Measurements from ENCODE around the gene NAT8.
"Not testable (repeated sequence)": the region's sequence is repeated elsewhere in the genome, so short reads cannot be mapped to it uniquely, and the experiment has no call there.

The NAT8 gene

DNA sequence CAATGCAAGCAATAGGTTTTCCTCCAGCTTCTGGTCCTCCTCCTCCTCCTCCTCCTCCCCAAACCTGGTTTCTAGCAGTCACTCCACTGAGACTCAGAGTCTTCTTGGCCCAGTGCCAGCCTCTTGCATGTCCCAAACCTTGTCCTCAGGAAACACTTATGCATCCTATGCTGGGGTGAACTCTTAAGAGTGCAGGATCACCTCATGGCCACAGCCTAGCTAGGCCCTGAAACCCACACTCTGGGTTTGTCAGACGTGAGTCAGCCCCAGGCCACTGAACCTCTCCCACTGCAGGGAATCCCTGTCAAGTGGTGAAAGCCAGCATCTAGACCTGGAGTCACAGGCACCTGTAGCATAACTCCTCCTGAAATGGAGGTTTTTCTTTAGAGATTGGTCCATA lies 42.1 kb upstream of the NAT8 start:
- H4K5ac ChIP-seq (ENCODE audit: low read length); H3K18ac ChIP-seq (ENCODE audit: low read length); H3K4me2 ChIP-seq (ENCODE audit: low read length); H4K8ac ChIP-seq (ENCODE audit: low read depth, low read length); H2AK5ac ChIP-seq (ENCODE audit: low read length); H3K4me3 ChIP-seq (ENCODE audit: low read length); H3K27me3 ChIP-seq (ENCODE audit: insufficient read depth, low read length, poor library complexity); H3K27ac ChIP-seq (ENCODE audit: low read depth, low read length); H3K79me1 ChIP-seq (ENCODE audit: low read length); H3K23ac ChIP-seq (ENCODE audit: low read length); DNase-seq; H2BK120ac ChIP-seq (ENCODE audit: low read depth, low read length); H2BK15ac ChIP-seq (replicated peaks; ENCODE audit: low read depth); H3K79me2 ChIP-seq (ENCODE audit: control insufficient read depth, insufficient read depth, low read length); H3K9ac ChIP-seq (ENCODE audit: low read length); H3K4ac ChIP-seq (ENCODE audit: low read depth, low read length); H3K56ac ChIP-seq (ENCODE audit: low read length); H3K4me1 ChIP-seq (ENCODE audit: control insufficient read depth, low read depth, low read length); H2BK5ac ChIP-seq (ENCODE audit: low read length); H3K36me3 ChIP-seq (ENCODE audit: control insufficient read depth, insufficient read depth, low read length): not testable (repeated sequence)
- no CpG with 5 or more reads among the region's 1 CpG for WGBS (ENCODE audit: extremely low coverage, insufficient coverage, low lambda C conversion rate)

DNA sequence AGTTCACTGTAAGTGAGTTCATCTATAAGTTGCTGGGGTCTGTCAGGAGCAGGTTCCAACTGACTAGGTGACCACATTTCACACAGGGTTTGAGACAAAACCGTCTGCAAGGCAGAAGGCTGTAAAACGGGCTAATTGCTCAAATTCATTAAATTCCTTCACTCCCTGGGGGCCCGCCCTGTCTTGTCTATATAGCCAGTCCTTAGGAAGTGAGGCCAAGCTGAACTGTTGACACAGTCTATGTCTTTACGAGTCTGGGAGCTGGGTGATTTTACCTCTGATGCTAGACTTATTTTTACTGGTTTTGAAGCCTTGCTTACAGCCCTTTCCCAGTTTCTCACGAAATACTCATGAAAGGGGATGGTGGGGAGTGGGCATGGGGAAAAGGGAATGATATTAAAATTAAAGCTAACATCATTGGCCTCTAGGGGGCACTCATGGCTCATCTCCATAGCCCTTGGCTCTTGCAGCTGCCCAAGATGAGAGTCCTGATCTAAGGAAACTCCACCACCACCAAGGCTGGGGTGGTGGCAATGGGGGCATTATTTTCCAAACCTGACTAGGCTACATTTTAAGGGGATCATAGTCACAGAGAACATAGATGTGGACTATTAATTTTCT lies 37.8 kb upstream of the NAT8 start:
- not testable (repeated sequence) for H4K5ac ChIP-seq (ENCODE audit: low read length); H3K27me3 ChIP-seq (ENCODE audit: insufficient read depth, low read length, poor library complexity); H3K9ac ChIP-seq (ENCODE audit: low read length); H3K27ac ChIP-seq (ENCODE audit: low read depth, low read length); H3K18ac ChIP-seq (ENCODE audit: low read length); H3K79me2 ChIP-seq (ENCODE audit: control insufficient read depth, insufficient read depth, low read length); H3K4ac ChIP-seq (ENCODE audit: low read depth, low read length); H2BK15ac ChIP-seq (replicated peaks; ENCODE audit: low read depth); H3K4me1 ChIP-seq (ENCODE audit: control insufficient read depth, low read depth, low read length); H3K56ac ChIP-seq (ENCODE audit: low read length); H2BK5ac ChIP-seq (ENCODE audit: low read length); H4K8ac ChIP-seq (ENCODE audit: low read depth, low read length); H3K79me1 ChIP-seq (ENCODE audit: low read length); H3K36me3 ChIP-seq (ENCODE audit: control insufficient read depth, insufficient read depth, low read length); H3K4me2 ChIP-seq (ENCODE audit: low read length); H3K4me3 ChIP-seq (ENCODE audit: low read length); H2AK5ac ChIP-seq (ENCODE audit: low read length); H3K23ac ChIP-seq (ENCODE audit: low read length); H2BK120ac ChIP-seq (ENCODE audit: low read depth, low read length)
- peak; percentile 61 for DNase-seq
- WGBS (ENCODE audit: extremely low coverage, insufficient coverage, low lambda C conversion rate): no CpG with 5 or more reads among the region's 5 CpGs

GRCh38 chr2:73679237-73679636 lies 37.0 kb upstream of the NAT8 start:
- H2BK5ac ChIP-seq (ENCODE audit: low read length); H4K5ac ChIP-seq (ENCODE audit: low read length); H3K56ac ChIP-seq (ENCODE audit: low read length); H3K9ac ChIP-seq (ENCODE audit: low read length); H3K4me2 ChIP-seq (ENCODE audit: low read length); H3K27ac ChIP-seq (ENCODE audit: low read depth, low read length); H3K79me2 ChIP-seq (ENCODE audit: control insufficient read depth, insufficient read depth, low read length); H4K8ac ChIP-seq (ENCODE audit: low read depth, low read length); H2AK5ac ChIP-seq (ENCODE audit: low read length); H3K4me3 ChIP-seq (ENCODE audit: low read length); H3K27me3 ChIP-seq (ENCODE audit: insufficient read depth, low read length, poor library complexity); H3K4ac ChIP-seq (ENCODE audit: low read depth, low read length); H2BK120ac ChIP-seq (ENCODE audit: low read depth, low read length); H3K36me3 ChIP-seq (ENCODE audit: control insufficient read depth, insufficient read depth, low read length); DNase-seq; H3K79me1 ChIP-seq (ENCODE audit: low read length); H3K4me1 ChIP-seq (ENCODE audit: control insufficient read depth, low read depth, low read length); H3K18ac ChIP-seq (ENCODE audit: low read length); H2BK15ac ChIP-seq (replicated peaks; ENCODE audit: low read depth); H3K23ac ChIP-seq (ENCODE audit: low read length): not testable (repeated sequence)
- WGBS (ENCODE audit: extremely low coverage, insufficient coverage, low lambda C conversion rate): no CpG with 5 or more reads among the region's 2 CpGs

DNA sequence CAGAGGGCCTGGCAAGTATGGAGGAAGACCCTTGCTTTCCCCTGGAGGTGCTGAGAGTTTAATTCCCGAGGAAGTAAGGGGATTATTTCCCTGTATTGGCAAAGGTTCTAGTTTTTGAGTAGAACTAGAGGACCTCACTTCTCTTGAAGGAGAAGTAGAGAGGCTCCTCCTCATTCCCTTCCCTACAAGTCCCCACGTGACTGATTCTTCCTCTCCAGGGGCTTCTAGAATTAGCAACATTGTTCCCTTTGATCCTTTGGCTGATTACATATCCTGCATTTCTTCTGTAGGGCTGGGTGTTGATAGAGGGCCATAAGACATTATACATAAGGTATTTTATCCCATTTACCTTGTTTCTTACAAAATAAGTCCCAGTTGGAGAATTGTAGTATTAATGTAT lies 35.8 kb upstream of the NAT8 start:
- H3K4me1 ChIP-seq (ENCODE audit: control insufficient read depth, low read depth, low read length); H2BK15ac ChIP-seq (replicated peaks; ENCODE audit: low read depth); H2AK5ac ChIP-seq (ENCODE audit: low read length); H2BK120ac ChIP-seq (ENCODE audit: low read depth, low read length); H3K9ac ChIP-seq (ENCODE audit: low read length); H3K56ac ChIP-seq (ENCODE audit: low read length); H4K8ac ChIP-seq (ENCODE audit: low read depth, low read length); H3K23ac ChIP-seq (ENCODE audit: low read length); H3K4ac ChIP-seq (ENCODE audit: low read depth, low read length); H4K5ac ChIP-seq (ENCODE audit: low read length); H2BK5ac ChIP-seq (ENCODE audit: low read length); H3K4me2 ChIP-seq (ENCODE audit: low read length); H3K18ac ChIP-seq (ENCODE audit: low read length); H3K36me3 ChIP-seq (ENCODE audit: control insufficient read depth, insufficient read depth, low read length); H3K79me1 ChIP-seq (ENCODE audit: low read length); H3K27me3 ChIP-seq (ENCODE audit: insufficient read depth, low read length, poor library complexity); H3K4me3 ChIP-seq (ENCODE audit: low read length); H3K79me2 ChIP-seq (ENCODE audit: control insufficient read depth, insufficient read depth, low read length); H3K27ac ChIP-seq (ENCODE audit: low read depth, low read length): not testable (repeated sequence)
- WGBS (ENCODE audit: extremely low coverage, insufficient coverage, low lambda C conversion rate): no CpG with 5 or more reads among the region's 2 CpGs
- DNase-seq: peak; percentile 10

- not testable (repeated sequence) for H3K18ac ChIP-seq (ENCODE audit: low read length); H3K4me2 ChIP-seq (ENCODE audit: low read length); DNase-seq; H3K4me3 ChIP-seq (ENCODE audit: low read length); H3K23ac ChIP-seq (ENCODE audit: low read length); H4K5ac ChIP-seq (ENCODE audit: low read length); H3K79me2 ChIP-seq (ENCODE audit: control insufficient read depth, insufficient read depth, low read length); H2BK5ac ChIP-seq (ENCODE audit: low read length); H2AK5ac ChIP-seq (ENCODE audit: low read length); H3K56ac ChIP-seq (ENCODE audit: low read length); H4K8ac ChIP-seq (ENCODE audit: low read depth, low read length); H3K27me3 ChIP-seq (ENCODE audit: insufficient read depth, low read length, poor library complexity); H3K27ac ChIP-seq (ENCODE audit: low read depth, low read length); H2BK15ac ChIP-seq (replicated peaks; ENCODE audit: low read depth); H3K79me1 ChIP-seq (ENCODE audit: low read length); H3K4ac ChIP-seq (ENCODE audit: low read depth, low read length); H2BK120ac ChIP-seq (ENCODE audit: low read depth, low read length); H3K4me1 ChIP-seq (ENCODE audit: control insufficient read depth, low read depth, low read length); H3K9ac ChIP-seq (ENCODE audit: low read length); H3K36me3 ChIP-seq (ENCODE audit: control insufficient read depth, insufficient read depth, low read length)
- no CpG with 5 or more reads among the region's 6 CpGs for WGBS (ENCODE audit: extremely low coverage, insufficient coverage, low lambda C conversion rate)
Measured at GRCh38 chr2:73676211-73676610, 34.0 kb upstream of the NAT8 start.

DNA sequence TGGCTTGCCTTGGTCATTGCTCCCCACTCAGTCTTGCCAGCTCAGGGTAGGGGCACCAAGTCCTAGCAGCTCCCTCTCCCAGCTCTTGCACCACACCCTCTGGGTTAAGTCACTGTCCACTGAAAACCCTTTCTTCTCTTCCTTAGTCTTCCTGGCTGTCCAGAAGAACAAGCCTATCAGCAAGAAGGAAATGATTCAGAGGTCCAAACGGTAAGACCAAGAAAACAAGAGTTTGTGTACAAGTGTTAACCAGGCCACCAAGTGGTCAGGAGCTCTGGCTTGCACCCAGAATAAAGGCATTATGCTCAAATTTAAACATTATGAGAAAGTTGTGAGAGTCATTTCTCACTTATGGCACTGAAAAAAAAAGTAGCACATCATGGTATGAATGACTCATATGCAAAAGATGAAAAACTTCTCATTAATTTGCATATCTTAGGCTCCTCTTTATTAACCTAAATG lies 32.5 kb upstream of the NAT8 start:
- H3K36me3 ChIP-seq (ENCODE audit: control insufficient read depth, insufficient read depth, low read length); H2BK15ac ChIP-seq (replicated peaks; ENCODE audit: low read depth); H3K27ac ChIP-seq (ENCODE audit: low read depth, low read length); H3K27me3 ChIP-seq (ENCODE audit: insufficient read depth, low read length, poor library complexity); H4K8ac ChIP-seq (ENCODE audit: low read depth, low read length); H2AK5ac ChIP-seq (ENCODE audit: low read length); H3K79me1 ChIP-seq (ENCODE audit: low read length); H3K4me2 ChIP-seq (ENCODE audit: low read length); H3K23ac ChIP-seq (ENCODE audit: low read length); H3K4me3 ChIP-seq (ENCODE audit: low read length); H3K4ac ChIP-seq (ENCODE audit: low read depth, low read length); H4K5ac ChIP-seq (ENCODE audit: low read length); H3K56ac ChIP-seq (ENCODE audit: low read length); H3K18ac ChIP-seq (ENCODE audit: low read length); DNase-seq; H2BK120ac ChIP-seq (ENCODE audit: low read depth, low read length); H3K4me1 ChIP-seq (ENCODE audit: control insufficient read depth, low read depth, low read length); H3K9ac ChIP-seq (ENCODE audit: low read length); H2BK5ac ChIP-seq (ENCODE audit: low read length); H3K79me2 ChIP-seq (ENCODE audit: control insufficient read depth, insufficient read depth, low read length): not testable (repeated sequence)
- WGBS (ENCODE audit: extremely low coverage, insufficient coverage, low lambda C conversion rate): no CpG with 5 or more reads among the region's 1 CpG
